Dedifferentiated amniotic fluid mesenchymal stem cell (primary cell): ENCODE measurements around the gene CELF2.

ENCODE experiments used
- DNase-seq: peaks from one replicate; pipeline ENCODE4 v3.0.0-alpha.2; 2016; ENCODE audit errors: extremely low spot score

Gene CELF2

DNA sequence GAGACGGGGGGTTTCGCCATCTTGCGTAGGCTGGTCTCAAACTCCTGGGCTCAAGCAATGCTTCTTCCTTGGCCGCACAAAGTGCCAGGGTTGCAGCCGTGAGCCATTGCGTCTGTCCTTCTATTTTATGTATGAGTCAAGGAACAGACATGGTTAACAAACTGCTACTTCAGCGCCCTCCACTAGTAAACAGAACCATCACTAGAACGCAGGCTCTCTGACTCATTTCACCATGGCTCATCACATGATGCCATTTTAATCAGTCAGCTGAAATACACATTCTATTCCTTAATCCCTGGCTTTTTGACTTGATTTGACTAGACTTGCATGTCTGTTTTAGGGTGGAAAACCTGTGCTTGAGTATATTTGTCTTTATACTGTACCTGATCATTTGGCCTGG is 41.3 kb downstream of the CELF2 start:
- DNase-seq: no peak

DNA sequence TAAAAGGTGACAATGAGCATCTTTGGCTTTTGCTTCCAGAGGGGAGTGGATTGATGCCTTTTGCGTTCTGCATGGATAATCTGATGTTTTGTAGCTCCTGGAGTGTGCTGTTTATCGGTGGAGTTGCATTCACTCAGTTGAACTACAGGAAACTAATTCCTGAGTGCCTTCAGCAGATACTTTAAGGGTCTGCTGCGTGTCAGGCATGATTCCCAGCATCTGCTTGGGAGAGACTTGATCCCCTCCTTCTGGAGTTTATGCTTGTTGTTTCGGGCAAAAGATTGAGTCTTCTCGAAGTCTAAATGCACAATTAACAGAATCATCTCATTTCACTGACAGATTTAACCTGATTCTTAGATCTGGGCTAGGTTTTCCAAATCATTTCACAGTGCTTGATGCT is 46.2 kb downstream of the CELF2 start:
- DNase-seq: no peak

DNA sequence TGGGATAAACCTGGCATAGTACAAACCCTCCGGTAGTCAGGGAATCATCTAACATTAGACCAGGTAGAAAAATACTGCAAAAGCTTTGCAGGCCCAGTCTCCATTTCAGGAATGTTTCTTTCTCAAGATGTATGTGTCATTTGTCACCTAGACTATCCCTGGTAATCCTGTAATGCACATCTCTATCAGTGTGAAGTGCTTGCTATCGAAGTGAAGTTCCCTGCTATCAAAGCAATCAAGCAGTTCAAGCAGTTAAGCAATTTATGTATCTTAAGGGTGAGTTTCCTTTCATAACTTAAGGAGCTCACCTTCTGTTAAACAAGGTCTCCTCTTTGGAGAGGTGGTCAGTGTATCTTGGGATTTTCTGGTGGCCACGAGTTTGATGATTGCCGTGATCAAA is 47.2 kb downstream of the CELF2 start:
- no peak for DNase-seq

DNA sequence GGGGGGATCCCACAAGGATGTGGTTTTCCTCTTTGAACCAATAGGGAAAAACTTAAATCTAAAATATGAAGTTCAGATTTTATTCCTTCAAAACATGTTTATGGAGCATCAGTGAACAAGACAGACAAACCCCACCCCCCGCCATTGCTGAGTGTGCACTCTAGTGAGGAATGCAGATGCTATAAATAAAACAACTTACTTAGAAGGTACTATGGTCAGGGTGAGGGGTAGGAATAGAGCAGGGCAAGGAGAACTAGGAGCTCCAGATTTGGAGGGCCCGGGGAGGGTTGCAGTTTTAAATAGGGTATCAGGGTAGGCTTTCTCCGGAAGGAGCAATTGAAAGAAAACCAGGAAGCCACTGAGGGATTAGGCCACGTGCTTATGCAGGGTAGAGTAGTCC is 47.9 kb downstream of the CELF2 start:
- no peak for DNase-seq

DNA sequence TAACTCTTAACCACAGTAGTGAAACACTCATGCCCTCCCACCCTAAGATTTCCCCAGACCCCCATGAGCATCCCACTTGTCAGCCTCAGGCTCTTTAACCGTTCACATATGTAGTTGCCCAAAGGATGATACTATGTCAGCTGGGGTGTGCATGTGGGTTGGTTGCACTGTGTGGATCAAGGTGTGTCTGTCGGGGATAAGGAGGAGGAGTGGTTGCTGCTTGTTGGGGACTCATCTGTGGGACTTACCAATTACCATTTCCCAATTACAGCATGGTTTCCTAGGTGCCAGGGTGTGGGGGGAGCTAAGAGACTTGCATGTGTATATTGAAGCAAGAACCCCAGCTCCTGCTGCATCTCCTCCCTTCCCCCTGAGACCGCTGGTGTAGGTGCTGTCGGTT is 48.8 kb downstream of the CELF2 start:
- no peak for DNase-seq

DNA sequence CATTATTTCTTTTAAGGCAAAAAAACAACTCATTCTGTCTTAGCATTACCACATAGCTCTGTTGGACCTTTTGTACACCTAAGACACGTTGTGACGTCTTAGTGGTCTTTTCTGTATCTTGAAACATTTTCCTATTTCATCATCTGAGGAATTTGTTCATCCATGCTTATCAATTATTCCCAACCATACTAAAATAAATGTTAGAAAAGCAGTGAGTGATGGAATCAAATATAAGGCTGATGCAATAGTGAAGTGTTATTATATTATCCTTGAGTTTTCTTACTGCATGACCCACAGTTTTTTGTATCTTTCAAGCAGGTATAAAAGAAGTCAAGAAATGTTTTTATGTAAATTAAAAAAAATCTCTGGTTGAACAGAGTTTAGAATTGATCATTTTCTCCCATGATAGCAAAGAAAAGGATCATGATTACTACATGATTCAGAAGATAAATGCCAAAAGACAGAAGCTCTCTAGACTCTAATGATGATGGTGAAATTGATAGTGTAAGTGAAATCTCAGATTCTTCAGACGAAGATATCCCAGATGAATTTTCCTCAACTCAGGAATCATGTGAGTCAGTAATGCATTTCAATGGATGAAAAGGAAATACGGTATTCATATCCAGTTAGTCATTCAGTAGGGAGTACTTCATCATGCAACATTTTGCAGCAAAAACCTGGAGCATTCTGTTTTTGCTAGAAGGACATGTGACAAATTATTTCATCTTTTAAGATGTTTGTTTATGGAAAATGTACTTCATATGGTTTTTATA is 51.4 kb downstream of the CELF2 start:
- no peak for DNase-seq

DNA sequence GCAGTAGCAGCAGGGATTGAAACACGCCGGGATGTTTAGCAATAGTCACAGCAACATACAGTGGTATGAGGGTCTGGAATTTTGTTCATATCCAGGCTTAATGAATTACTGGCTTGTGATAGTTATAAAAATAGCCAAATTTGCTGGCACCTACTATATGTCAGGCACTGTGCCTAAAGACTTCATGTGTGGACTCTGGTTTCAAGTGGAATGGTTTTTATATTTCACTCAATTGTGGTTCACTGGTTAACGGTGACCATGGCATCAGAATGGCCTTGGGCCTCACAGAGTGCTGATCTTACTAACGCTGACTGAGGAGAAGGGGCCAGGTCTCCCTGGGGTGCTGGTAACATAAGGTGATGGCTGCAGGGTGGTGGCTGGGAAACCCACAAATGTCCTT is 55.7 kb downstream of the CELF2 start:
- DNase-seq: no peak

DNA sequence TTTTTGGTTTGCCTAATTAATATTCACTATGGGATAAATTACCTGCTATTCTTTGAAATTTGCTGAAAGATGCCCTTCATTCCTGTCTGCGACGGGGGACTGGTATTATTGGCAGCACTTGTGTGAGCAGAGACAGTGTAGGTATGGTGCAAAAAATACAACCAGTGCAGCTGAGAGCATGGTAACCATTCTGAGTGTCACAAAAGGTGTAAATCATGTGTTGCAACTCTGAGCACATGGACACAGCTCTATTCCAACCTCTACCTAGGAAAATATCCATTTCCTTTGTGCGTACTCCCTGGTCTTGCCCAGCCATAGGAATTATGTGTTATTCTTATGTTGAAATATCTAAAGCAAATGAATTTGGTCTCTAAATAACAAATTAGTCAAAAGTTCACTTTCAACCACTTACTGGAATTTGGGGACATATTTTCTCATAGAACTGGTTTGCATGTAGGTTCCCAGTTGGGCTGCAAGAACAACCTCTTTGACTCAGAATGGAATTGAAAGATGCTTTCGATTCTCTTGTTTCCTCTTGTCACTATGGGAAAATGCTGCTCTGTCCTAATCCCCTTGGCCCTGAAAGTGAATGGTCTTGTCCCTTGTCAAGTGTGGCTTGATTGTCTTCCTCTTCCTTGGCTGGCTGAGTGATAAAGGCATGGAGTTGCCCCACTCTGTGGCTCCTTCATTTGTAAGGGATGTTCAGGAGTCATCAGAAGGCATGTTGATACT is 57.0 kb downstream of the CELF2 start:
- DNase-seq: no peak

DNA sequence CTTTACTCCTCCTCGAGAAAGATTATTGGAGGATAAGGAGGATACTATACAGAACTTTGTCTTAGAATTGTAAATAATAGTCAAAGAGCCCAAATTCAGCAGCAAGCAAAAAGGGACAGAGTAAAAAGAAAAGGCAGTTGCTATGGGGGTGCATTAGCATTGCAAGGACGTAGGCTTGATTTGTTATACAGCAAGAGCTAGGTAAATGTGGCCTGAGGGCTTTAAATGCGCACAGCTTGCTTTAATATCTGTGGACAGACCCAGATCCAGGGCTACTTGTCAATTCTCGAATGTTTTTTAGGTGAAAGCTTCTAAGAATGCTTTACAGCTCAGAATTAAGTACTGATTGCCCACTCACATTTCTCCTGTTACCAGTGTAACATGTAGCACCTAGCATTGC is 58.5 kb downstream of the CELF2 start:
- no peak for DNase-seq

DNA sequence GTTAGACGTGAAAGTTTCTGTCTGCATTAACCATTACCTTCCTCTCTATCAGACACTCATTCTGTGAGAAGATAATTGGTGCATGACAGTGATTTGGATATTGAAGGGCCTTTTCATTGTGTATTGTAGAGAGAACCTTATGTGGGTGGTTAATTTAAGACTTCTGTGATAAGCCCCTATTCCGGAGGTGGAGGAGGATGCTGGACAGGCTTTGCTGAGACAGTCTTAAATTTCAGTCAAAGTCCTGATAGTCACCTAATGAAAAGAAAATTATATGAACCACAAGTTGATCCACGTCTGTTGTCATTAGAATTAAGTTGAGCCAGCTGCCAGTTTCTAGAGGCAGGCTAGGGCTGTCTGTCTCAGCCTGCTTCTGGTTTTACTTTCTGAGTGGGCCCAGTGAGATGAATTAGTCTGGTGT is 62.9 kb downstream of the CELF2 start:
- DNase-seq: no peak

DNA sequence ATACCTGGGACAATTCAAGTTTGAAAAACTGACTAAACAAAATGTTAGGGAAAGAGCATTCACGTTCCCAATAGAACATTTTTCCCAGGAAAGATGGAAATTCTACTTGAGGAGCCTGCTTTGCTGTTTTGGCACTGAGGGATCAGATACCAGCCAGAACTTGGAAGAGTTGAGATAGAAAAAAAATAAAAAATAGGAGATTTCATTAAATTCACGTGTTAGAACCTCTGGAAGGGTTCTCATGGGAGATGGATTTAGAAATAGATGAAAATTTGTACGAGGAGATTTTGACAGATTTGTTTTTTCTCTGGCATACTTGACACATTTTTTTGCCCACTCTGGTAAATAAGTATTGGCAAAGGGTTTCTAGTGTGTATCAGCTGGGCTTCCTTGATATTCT is 63.7 kb downstream of the CELF2 start:
- no peak for DNase-seq

DNA sequence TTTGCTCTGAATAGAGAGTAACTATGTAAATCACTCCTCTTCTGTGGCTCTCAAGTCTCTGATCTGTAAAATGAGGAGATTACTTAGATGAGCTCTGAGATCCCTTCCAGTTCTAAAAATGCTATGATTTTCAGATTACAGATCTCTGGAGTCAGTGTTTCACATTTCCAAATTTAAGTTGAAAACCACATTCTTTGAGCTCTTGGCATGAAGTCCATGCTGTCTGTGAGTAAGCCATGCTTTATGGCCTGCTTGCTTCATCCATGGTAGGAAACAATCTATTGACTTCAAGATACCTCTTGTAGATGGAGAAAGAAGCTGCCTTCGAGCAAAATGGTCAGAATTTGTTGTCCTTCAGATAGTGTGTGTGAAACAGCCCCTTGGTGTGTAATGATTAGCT is 64.9 kb downstream of the CELF2 start:
- no peak for DNase-seq

DNA sequence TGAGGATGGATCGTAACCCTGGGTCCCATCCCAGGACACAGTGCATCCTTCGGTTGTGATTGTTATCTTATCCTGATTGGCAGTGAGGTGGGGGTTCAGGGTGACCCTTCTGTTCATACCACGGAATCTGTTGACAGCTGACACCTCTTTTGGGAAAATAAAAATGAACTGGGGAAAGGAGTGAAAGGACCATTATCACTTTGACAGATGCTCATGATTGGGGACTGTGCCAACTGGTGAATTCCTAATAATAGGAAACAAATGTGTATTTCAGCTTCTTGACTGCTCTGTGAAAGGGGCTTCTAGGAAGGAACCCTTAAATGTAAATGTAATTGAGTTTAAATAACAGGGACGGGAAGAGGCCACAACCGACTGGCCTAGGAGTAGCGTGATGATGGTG is 65.4 kb downstream of the CELF2 start:
- DNase-seq: no peak

DNA sequence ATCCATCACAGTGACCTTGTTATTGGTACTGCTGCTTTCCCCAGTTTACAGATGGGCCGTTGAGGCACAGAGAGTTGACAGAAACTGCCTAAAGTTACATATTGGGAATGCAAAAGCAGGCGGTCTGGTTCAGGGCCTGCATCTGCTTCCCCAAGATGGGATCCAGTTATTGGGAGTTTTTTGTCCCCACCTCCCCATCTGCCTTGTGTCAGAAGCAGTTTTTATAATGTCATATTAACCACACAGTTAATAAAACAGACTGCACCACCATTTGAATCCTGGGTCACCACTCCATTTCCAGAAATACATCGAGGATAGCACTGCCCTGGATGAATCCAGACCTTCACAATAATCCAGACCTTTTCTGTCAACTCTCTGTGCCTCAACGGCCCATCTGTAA is 67.9 kb downstream of the CELF2 start:
- DNase-seq: no peak

DNA sequence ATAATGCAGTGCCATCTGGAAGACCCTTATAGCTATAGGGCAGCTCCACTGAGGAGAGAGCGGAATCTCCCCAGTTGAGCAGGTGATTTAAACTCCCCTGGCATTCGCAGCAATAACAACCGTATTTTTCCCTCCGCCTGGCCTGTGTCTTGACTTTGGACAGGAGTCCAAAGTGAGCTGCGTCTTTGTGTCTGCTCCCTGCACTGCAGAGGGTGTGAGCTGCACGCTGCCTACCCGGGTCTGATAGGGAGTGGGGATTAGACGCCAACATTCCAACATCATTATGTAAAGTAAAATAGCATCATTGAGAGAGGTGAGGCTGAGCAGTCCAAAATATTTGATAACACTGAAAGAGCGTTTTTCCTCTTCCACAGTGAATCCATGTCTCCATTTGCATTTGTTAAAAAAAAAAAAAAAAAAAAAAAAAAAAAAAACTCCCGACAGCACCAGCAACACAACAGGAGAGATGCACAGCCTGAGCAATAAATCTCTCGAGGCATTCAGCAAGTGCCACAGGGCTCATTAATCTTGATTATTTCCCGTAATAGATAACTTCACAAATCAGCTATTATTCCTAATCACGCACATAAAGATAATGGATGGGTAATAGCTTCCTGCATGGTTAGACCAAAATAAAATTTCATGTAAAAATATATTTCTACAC is 68.6 kb downstream of the CELF2 start:
- DNase-seq: no peak

DNA sequence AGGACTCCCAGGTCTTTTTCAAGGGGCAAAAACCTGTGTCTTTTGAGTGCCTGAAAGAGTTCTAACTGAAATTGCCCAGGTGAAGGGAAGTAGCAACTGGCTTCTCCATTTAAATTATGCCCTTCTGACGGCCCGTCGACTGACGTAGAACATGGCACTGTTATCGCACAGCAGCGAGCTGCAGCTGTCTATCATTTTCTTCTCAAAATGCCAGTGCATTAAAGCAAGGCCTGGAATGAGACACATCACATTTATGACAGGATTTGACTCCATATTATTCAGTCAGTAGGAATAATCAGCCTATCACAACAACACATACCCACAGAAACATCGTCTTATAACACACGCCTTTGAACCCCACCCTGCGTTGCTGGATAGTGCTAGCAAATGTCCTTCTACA is 69.7 kb downstream of the CELF2 start:
- DNase-seq: no peak

DNA sequence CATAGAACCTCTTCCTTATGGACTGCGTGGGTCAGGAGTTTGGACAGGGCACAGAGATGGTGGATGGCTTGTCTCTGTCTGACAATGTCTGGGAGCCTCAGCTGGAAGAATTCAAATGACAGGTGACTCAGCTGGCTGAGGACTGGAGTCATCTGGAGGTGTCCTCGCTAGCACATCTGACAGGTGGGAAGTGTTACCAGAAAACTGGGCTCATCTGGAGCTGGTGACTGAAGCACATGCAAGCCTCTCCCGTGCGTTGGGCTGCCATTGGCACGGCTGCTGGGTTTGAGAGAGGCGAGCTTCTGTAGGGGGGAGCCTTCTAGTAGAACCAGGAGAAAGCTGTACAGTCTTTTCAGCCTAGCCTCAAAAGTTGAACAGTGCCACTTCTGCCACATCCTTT is 71.0 kb downstream of the CELF2 start:
- DNase-seq: no peak

DNA sequence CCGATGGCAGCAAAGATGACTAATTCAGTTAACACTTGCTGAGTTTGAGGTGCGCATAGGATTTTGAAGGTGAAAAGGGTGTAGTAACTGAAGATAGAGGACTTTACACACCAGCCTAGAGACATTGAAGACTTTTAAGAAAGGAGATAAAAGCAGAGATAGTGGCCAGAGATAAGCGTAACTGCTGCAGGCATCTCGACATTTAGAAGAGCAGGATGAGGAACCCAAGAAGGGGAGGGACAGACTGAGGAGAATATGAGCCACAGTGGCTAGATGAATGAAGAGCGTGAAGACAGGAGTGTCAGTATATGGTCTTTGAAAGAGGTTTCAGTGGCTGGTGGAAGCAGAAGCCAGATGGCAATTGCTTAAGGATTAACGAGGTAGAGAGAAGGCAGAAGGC is 71.6 kb downstream of the CELF2 start:
- no peak for DNase-seq

DNA sequence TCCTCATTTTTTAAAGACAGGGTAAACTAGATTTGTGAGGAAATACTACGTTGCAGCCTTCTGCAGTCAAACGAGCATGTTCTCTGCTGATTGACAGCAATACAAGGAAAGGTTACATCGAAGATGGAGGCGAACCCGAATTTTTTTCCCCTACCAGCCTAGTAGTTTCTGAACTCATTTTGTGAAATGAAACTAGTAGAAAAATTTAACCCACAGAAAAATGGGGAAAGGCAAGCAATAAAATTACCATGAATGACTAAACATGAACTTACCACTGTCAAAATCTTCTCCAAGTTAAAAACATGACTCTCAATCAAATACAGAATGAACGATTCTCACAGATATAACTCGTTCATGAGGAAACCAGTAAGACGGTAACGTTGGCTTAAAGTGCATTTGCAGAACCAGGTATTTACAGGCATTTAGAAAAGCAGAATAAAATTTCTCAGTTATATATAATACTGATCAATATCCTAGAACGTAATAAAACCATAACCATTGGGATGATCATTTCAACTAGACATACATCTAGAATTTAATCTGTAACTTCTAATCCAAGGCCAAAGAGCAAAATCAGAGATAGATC is 73.9 kb downstream of the CELF2 start:
- DNase-seq: no peak

DNA sequence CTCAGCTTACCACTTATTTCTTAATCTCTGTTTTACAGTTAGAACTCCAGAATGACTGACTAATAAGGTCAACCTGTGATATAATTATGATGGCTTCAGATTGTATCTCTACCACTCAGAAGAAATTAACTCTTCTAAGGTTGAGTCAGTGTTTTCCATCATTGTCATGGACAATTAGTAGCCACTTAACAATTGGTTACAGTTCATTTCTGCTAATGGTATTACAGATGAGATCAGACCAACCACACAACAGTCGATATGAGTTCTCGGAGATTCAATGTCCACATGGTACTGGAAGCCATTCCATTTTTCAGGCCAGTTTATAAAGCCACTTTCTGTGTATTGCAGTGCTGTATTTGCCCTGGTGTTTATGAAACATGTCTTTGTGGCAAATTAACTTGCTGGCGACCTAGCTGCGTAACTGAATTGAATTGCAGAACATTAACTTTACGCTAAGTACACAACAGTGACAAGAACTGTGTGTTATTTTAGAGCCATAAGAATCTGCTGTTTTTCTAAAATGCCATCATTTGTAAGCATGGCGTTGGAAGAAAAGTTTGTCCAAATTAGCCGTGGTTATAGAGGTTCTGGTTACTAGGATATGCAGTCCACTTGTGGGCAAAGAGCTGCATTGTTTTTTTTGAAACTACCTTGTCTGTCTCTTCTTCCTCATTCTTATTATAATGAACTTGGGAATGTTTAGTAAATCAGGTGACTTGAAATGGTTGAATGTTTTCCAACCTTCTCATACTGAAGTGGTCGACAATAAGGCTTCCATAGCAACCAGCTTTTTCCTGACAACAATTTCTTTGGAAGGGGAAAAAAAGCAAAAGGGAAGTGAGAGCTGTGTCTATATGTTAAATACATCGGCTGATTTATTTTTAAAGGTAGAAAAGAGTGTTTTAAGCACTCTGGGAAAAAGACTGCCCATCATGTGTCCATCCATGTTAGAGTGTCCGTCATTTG is 76.4 kb downstream of the CELF2 start:
- DNase-seq: no peak

DNA sequence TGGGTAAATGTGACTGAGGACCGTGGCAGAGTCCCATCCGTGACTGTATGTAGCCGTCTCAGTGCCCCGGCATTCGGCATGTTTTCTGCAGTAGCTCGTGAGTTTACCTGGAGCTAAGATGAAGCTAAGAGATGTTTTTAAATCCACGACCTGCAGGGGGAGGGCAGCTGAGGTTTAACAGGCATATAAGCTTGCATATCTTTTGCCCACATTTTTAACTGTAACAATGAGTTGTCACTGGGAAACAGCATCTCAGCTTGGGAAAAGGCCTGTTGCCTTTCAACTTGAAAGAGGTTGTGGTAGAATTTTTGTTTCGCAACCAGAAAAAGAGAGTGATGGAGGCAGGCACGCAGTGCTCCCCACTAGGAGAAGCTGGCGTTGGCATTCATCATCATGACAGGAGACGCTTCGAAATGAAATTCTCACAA is 77.7 kb downstream of the CELF2 start:
- DNase-seq: no peak
